Measurements from ENCODE around the gene PCGF2. TPM values are rescaled to one million over a fixed set of nuclear protein-coding genes. Genes with fewer than 3 reads are reported as not detected.
A peak's percentile ranks its signal among the peaks of the same experiment; 100 is the strongest.

PCGF2 gene
- total and polyA plus RNA-seq, 9 of the 15 experiments (the other 6 are each of a cell fraction or from before 2014, with no cell fraction given) = 1.3 to 33.4 (median 7.0) TPM

DNA sequence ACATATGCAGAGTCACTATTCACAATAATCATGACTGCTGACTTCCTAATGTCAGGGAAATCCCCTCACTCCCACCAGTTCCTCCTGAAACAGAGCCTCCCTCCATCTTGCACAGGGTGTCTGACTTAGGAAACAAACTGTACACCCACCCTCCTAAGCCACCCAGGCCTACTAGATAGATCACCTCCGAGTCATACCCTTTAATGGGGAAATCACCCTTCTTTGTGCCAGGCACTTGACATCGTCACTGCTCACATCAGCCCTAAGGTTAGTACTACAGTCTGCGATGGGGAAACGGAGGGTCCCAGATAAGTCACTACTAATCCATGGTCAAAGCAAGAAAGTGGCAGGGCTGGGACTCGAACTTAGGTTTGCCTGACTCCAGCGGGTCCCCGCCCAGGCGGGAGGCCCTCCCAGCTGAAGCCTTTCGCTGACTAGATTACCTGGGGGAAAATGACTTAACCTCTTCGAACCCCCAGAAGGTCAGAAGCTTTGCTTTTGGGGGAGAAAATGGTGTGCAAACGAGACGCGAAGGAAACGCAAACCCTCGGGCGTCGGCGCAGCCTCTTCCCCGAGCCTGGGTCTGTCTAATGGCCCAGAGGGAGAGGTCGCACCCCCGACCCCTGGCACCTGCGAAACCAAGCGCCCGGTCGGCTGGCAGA lies 46.5 kb downstream of the PCGF2 start:
- WGBS (ENCODE audit: insufficient coverage, low coverage, missing lambda C conversion rate) = 3% methylated on average over 18 of the region's 25 CpGs
- Histone ChIP-seq H3K9me1 (ENCODE audit: control insufficient read depth, insufficient read depth, low read length) (no peaks in the 10 kb centered on the region), H3K27me3 (ENCODE audit: control insufficient read depth in 2 of 2, insufficient read depth in 2 of 2, low read length in 2 of 2) (no peaks in the 10 kb centered on the region), H3K36me3 (ENCODE audit: control insufficient read depth, insufficient read depth, low read length) (no peaks in the 10 kb centered on the region), H2AFZ (ENCODE audit: low read depth, low read length) (peak overlapping the region; percentile 77), H3K27ac (ENCODE audit: extremely low read depth, low read depth, low read length) (peak overlapping the region; percentile 90), H3K9me3 (replicated peaks; ENCODE audit: control insufficient read depth, insufficient read depth, low read depth, low read length) (no peaks in the 10 kb centered on the region), H3K4me3 (peak overlapping the region; percentile 86), H3K79me2 (ENCODE audit: control insufficient read depth, insufficient read depth, low read length) (peaks cover 38% of the 10 kb centered on the region), H4K20me1 (replicated peaks; ENCODE audit: control insufficient read depth, insufficient read depth, low read length) (no peaks in the 10 kb centered on the region), H3K4me1 (replicated peaks in 1 of 2; ENCODE audit: control insufficient read depth in 2 of 2, insufficient read depth in 2 of 2, low read length in 2 of 2) (peaks cover 19 to 57% of the 10 kb centered on the region in 2 experiments), H3K9ac (ENCODE audit: insufficient read depth in 1 of 2, low read depth in 2 of 2, low read length in 2 of 2) (peak overlapping the region; percentile 93 to 95), H3K4me2 (ENCODE audit: insufficient read depth, low read length) (peak overlapping the region; percentile 87)
- peak; percentile 4 for ATAC-seq
- CTCF ChIA-PET (ENCODE audit: low intra/inter-chr PET ratio) = interaction anchor here (0.8 kb wide), 1 partner anchor 28 kb away, joined by 3 read pairs; the partner anchor contains the start of gene CISD3
- intact Hi-C loops (cut with micrococcal nuclease) = loop anchor here (5.0 kb wide), 1 partner anchor 51 kb away; the partner anchor contains the start of gene PSMB3
- POLR2A ChIA-PET = interaction anchor here (0.5 to 1.5 kb wide), 6 partner anchors 8 to 17 kb away, joined by 3 to 5 read pairs (median 4); no protein-coding TSS in a partner anchor
- in situ Hi-C loops (cut with MboI) = no loop called here
- FAIRE-seq = no peak
- no TSS peak for BruUV-seq (replicated peaks)
- peak; percentile 48 to 75 (median 56) for DNase-seq (ENCODE audit: extremely low read depth in 1 of 4, low spot score in 3 of 4)
- TF ChIP-seq TRIM24 (IDR thresholded peaks at IDR 0.05) = no peak
- TF ChIP-seq, protein P1, sequence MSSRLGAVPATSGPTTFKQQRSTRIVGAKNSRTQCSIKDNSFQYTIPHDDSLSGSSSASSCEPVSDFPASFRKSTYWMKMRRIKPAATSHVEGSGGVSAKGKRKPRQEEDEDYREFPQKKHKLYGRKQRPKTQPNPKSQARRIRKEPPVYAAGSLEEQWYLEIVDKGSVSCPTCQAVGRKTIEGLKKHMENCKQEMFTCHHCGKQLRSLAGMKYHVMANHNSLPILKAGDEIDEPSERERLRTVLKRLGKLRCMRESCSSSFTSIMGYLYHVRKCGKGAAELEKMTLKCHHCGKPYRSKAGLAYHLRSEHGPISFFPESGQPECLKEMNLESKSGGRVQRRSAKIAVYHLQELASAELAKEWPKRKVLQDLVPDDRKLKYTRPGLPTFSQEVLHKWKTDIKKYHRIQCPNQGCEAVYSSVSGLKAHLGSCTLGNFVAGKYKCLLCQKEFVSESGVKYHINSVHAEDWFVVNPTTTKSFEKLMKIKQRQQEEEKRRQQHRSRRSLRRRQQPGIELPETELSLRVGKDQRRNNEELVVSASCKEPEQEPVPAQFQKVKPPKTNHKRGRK (tag; IDR thresholded peaks at IDR 0.05) = no peak
- no peak for TF ChIP-seq NR1H2 (CRISPR knock-in tag; IDR thresholded peaks at IDR 0.05)
- TF ChIP-seq, protein P2, sequence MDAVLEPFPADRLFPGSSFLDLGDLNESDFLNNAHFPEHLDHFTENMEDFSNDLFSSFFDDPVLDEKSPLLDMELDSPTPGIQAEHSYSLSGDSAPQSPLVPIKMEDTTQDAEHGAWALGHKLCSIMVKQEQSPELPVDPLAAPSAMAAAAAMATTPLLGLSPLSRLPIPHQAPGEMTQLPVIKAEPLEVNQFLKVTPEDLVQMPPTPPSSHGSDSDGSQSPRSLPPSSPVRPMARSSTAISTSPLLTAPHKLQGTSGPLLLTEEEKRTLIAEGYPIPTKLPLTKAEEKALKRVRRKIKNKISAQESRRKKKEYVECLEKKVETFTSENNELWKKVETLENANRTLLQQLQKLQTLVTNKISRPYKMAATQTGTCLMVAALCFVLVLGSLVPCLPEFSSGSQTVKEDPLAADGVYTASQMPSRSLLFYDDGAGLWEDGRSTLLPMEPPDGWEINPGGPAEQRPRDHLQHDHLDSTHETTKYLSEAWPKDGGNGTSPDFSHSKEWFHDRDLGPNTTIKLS (IDR thresholded peaks at IDR 0.05; ENCODE audit: borderline replicate concordance, low read depth) = peak; percentile 3; the same call in 1 of the 2 replicates
- no peak for TF ChIP-seq HEY1 (CRISPR knock-in tag; IDR thresholded peaks at IDR 0.05; ENCODE audit: borderline replicate concordance)
- no peak for TF ChIP-seq ZNF584 (CRISPR knock-in tag; IDR thresholded peaks at IDR 0.05; ENCODE audit: low read depth)
- TF ChIP-seq ZNF316 (IDR thresholded peaks at IDR 0.05) = peak; percentile 71
- TF ChIP-seq TEAD1 (CRISPR knock-in tag; IDR thresholded peaks at IDR 0.05) = no peak

Data from K562 (cell line).